ENCODE data around the gene MYO7B. TPM values are rescaled to one million over a fixed set of nuclear protein-coding genes. Genes with fewer than 3 reads are reported as not detected.

MYO7B gene
- total RNA-seq, 1 experiment from 2014 or later: not detected

GRCh38 chr2:127625572-127625951, 90.1 kb downstream of the MYO7B start:
- DNase-seq (ENCODE audit: low read depth): no peak
- in situ Hi-C loops (cut with HindIII; ENCODE audit: low pct_unique_long_range_greater_than_20kb, low sequenced_read_pairs): no loop called here

DNA sequence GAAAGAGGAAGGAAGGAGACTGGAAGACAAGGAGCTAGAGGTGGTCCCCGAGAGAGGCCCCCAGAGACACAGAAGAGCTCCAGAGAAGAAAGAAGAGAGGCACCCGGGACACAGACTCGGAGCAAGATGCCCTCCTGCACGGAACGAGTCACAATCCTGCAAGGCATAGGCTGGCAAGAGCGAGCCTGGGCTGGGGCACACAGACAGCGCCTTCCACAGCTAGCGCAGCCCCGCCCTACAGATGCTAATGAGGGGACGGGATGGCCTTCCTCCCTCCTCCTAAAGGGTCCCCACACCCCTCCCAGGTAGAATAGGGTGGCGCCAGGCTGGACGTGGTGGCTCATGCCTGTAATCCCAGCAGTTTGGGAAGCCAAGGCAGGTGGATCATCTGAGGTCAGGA, 90.7 kb downstream of the MYO7B start:
- in situ Hi-C loops (cut with HindIII; ENCODE audit: low pct_unique_long_range_greater_than_20kb, low sequenced_read_pairs): no loop called here

DNA sequence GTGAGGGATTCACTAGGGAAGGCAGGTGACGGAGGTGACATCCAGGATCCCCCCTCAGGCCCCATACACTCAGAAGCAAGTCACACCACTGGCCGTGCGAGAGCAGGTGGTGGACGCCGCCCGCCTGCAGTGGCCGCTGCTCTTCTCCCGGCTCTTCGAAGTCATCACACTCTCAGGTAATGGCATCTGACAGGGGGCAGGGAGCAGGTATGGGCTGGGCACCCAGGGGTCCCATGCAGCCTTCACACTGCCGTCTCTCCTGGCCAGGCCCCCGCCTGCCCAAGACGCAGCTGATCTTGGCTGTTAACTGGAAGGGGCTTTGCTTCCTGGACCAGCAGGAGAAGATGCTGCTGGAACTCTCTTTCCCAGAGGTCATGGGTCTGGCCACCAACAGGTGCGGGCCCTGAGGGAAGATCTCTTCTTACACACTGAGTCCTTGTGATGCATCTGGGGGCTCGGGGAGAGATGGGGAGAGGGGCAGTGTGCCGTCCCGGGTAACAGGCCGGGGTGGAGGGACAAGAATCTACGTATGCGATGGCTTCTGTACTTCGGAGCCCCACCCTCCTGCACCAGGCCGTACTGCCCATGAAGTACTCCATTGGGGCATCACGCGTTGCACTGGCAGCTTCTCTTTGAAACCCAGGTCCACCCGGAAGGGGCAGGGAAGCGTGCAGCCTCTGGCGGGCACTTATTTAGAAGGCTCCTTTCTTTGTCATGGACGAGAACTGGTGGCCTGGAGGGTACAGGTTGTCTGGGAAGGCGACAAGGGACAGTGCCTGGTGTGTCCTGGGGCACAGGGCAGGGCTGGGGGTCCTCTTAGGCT, 91.6 kb downstream of the MYO7B start:
- no peak for DNase-seq (ENCODE audit: low read depth)
- in situ Hi-C loops (cut with HindIII; ENCODE audit: low pct_unique_long_range_greater_than_20kb, low sequenced_read_pairs): no loop called here

More for the DNA sequence above, 90.7 kb downstream of the MYO7B start:
- no peak for DNase-seq (ENCODE audit: low read depth)

DNA sequence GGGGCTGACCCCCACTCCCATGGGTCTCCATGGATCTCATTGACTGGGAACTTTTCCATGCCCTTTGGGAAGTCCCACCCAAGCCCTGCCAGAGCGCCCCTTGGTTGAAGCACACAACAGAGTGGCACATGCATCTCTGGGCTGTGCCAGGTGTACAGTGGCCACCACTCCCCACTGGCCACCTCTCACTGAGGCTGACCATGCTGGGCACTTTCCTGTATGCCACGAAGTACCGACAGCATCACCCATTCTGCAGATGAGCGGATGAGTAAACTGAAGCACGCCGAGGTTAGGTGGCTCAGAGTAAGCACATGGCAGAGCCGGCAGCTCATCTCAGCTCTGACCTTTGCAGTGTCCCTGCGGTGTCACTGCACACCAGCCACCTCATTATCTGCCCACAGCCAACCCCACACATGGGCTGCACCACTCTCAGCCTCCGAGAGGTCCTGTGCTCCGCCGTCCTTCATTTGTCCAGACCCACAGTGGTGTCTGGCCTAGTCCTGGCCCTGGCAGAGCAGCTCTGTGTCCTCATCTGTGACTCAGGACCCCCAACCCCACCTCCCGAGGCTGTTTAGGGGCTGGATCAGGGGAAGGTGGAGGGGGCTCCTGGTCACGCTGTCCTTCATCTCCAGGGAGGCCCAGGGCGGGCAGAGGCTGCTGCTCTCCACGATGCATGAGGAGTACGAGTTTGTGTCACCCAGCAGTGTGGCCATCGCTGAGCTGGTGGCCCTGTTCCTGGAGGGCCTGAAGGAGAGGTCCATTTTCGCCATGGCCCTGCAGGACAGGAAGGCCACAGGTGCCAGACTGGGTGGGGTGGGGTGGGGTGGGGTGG, 92.5 kb downstream of the MYO7B start:
- in situ Hi-C loops (cut with HindIII; ENCODE audit: low pct_unique_long_range_greater_than_20kb, low sequenced_read_pairs): no loop called here
- DNase-seq (ENCODE audit: low read depth): no peak

DNA sequence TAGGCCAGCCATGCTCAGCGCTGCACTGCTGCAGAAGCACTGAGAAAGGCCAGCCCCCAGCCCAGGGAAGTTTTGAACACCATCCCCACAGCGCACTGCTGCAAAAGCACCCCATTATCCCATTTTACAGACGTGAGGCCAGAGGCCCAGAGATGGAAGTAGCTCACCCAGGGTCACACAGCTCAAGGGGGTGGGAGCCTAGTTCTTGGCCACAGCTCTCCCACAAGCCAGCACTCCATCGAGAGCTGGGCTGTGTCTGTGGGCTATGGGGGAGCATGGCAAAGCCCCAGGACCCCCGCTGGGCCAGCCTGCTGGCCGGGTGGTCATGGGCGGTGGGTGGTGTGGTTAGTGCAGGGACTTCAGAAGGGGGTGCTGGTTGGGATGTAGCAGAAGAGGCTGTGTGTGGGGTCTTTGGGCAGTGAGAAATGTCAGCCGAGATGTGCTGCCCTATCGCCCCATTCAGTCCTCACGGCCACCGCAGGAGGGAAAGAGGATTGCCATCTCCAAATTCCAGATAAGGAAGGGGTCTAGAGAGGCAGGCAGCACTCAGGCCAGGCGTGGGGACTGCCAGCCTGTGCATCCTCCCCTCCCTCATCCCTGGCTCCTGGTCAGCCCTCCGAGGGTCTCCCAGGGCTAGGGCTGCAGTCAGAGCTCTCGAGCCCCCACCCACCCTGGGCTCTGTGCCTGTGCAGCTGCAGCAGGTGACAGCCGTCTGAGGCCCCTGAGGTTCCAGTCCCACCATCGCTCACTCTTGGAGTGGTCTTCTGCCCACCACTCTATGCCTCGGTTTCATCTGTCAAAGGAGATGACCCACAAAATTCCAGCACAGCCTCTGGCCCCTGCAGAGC, 93.5 kb downstream of the MYO7B start:
- in situ Hi-C loops (cut with HindIII; ENCODE audit: low pct_unique_long_range_greater_than_20kb, low sequenced_read_pairs): no loop called here
- no peak for DNase-seq (ENCODE audit: low read depth)

GRCh38 chr2:127629637-127630036, 94.2 kb downstream of the MYO7B start:
- no peak for DNase-seq (ENCODE audit: low read depth)
- in situ Hi-C loops (cut with HindIII; ENCODE audit: low pct_unique_long_range_greater_than_20kb, low sequenced_read_pairs): no loop called here

DNA sequence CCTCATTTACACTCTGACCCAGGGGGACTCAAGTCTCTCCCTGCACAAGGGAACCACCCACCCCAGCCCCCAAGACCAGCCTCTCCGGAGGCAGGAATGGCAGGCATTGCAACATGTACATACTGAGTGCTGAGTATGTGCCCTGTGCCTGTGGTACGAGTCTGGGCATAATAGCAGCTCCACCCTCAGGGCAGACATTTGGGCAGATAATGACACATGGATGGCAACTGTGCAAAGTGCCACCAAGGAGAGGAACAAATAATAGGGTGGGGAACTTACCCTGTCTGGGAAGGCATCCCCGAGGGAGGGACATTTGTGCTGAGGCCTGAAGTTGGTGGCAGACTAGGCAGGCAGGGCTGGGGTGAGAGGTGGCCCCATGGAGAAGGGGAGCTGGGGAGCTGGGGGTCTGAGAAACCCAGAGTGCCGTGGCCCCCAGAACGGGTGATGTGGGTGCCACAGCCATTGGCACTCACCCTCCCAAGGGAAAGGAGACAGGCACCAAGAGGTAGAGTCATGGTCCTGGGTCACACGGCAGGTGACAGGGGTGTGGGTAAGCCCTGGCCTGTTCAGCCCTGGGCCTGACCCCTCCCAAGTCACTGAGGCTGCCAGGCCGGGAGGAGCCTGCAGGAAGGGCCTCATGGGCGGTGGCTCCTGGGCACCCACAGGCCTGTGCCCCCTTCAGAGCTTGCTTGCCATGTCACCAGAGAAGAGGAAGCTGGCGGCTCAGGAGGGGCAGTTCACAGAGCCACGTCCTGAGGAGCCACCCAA, 94.8 kb downstream of the MYO7B start:
- no peak for DNase-seq (ENCODE audit: low read depth)
- in situ Hi-C loops (cut with HindIII; ENCODE audit: low pct_unique_long_range_greater_than_20kb, low sequenced_read_pairs): no loop called here

- in situ Hi-C loops (cut with HindIII; ENCODE audit: low pct_unique_long_range_greater_than_20kb, low sequenced_read_pairs): no loop called here
- DNase-seq (ENCODE audit: low read depth): no peak
These were observed 95.5 kb downstream of the MYO7B start for GRCh38 chr2:127630864-127631540.

DNA sequence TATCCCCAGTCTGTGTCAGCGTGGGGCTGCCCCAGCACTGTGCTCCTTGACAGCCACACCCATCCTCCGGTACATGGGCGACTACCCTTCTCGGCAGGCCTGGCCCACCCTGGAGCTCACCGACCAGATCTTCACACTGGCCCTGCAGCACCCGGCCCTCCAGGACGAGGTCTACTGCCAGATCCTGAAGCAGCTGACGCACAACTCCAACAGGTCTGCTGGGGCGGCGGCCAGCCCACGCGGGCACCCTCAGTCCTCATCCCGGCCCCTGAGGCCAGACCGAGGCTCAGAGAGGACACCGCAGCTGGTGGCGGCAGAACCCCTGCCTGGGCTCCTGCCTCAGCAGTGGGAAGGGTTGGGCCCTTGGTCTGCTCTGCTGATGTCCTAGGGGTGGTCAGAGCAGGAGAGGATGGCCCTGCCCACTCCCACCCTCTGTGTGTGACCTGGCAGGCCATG, 96.1 kb downstream of the MYO7B start:
- in situ Hi-C loops (cut with HindIII; ENCODE audit: low pct_unique_long_range_greater_than_20kb, low sequenced_read_pairs): no loop called here
- DNase-seq (ENCODE audit: low read depth): no peak

- in situ Hi-C loops (cut with HindIII; ENCODE audit: low pct_unique_long_range_greater_than_20kb, low sequenced_read_pairs): no loop called here
- DNase-seq (ENCODE audit: low read depth): no peak
These were observed 96.6 kb downstream of the MYO7B start for GRCh38 chr2:127631997-127632581.

GRCh38 chr2:127632592-127633489, 97.4 kb downstream of the MYO7B start:
- no peak for DNase-seq (ENCODE audit: low read depth)
- in situ Hi-C loops (cut with HindIII; ENCODE audit: low pct_unique_long_range_greater_than_20kb, low sequenced_read_pairs): no loop called here

DNA sequence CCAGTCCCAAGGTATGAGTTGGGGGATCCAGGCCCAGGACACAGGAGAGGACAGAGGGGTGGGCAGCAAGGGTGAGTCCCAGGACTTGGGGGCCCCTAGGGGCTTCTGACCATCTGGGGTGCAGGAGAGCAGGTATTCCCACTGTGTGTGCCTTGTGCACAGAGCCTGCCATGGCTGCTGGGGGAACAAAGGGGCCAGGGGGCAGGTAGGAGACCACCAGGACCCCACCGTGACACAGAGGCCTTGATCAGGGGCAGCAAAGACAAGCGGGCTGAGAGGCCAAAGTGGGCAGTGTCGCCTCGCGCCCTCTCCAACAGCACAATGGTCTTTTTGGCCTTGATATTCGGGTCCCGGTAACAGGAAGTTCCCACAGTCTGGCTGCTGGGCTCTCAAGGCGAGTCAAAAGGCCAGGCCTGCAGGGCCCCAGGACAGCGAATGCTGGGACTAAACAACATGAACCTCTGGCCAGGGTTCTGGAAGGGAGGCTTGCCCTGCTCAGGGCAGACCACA, 98.1 kb downstream of the MYO7B start:
- in situ Hi-C loops (cut with HindIII; ENCODE audit: low pct_unique_long_range_greater_than_20kb, low sequenced_read_pairs): no loop called here
- DNase-seq (ENCODE audit: low read depth): no peak

GRCh38 chr2:127634066-127634617, 98.7 kb downstream of the MYO7B start:
- DNase-seq (ENCODE audit: low read depth): no peak
- in situ Hi-C loops (cut with HindIII; ENCODE audit: low pct_unique_long_range_greater_than_20kb, low sequenced_read_pairs): no loop called here

DNA sequence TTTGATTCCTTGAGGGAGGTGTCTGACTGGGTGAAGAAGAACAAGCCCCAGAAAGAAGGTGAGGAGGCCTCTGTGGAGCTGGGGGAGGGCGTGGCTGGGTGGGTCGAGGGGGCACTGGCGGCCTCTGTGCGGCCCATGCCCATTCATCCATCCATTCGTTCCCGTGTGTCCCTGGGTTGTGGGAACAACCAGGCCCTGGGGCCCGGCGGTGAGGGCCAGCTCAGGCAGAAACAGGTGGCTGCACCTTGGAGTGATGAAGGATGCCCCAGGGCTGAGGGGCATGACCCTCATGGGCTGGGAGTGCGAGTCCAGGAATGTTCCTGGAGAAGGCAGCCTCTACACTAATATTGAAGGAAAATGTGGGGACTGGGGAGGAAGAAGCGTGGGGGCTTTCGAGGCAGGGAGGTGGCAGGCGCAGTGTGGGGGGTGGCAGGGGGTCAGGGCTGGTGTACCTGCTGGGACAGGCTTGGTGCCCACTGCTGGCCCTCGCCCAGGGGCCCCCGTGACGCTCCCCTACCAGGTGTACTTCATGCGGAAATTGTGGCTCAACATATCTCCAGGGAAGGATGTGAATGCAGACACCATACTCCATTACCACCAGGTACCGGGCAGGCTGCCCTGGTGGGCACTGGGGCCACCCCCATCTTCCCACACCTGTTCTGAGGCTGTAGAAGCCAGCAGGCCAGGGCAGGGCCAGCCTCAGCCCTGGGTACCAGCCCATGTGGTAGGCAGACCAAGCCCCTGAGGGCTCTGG, 99.3 kb downstream of the MYO7B start:
- DNase-seq (ENCODE audit: low read depth): no peak
- in situ Hi-C loops (cut with HindIII; ENCODE audit: low pct_unique_long_range_greater_than_20kb, low sequenced_read_pairs): no loop called here
